MCF 10A (cell line): Measurements from ENCODE around the gene TNF. TPM values are rescaled to one million over a fixed set of nuclear protein-coding genes. Genes with fewer than 3 reads are reported as not detected.
A peak's percentile ranks its signal among the peaks of the same experiment; 100 is the strongest.

Experiments
- BruUV-seq: library from RNA; stranded (reverse); fragments of 400-500 nt; replicated peaks from 2 replicates; lab custom pipeline; 2021; lab: Mats Ljungman, UMichigan
- CTCF ChIA-PET: fragments of 300-600 bp; sonication (Branson Sonifier 250); formaldehyde crosslinking; extraction: SDS; loops from one replicate; lab custom pipeline; 2021; ENCODE audit warnings: antibody characterized with exemption, inconsistent platforms; lab: Yijun Ruan, JAX
- POLR2A ChIA-PET: fragments of 300-600, 350-650 bp; sonication (Branson Sonifier 250); formaldehyde crosslinking; extraction: SDS; loops from one replicate; lab custom pipeline; 2020; ENCODE audit warnings: antibody characterized with exemption, inconsistent platforms; lab: Yijun Ruan, JAX
- DNase-seq: peaks from one replicate; pipeline ENCODE4 v3.0.0-alpha.2; 2018; ENCODE audit not compliant: unreplicated experiment
- H3K27ac Mint-ChIP-seq: one replicate; pipeline ENCODE4 v1.8.0; 2022; ENCODE audit warnings: mild to moderate bottlenecking, low read depth, mixed read lengths; ENCODE audit not compliant: unreplicated experiment
- H3K27me3 Mint-ChIP-seq: one replicate; pipeline ENCODE4 v1.8.0; 2022; ENCODE audit warnings: mixed read lengths; ENCODE audit not compliant: insufficient read depth, unreplicated experiment
- H3K36me3 Mint-ChIP-seq: one replicate; pipeline ENCODE4 v1.8.0; 2022; ENCODE audit warnings: mild to moderate bottlenecking, moderate library complexity, mixed read lengths; ENCODE audit not compliant: insufficient read depth, unreplicated experiment
- H3K4me1 Mint-ChIP-seq: one replicate; pipeline ENCODE4 v1.8.0; 2022; ENCODE audit warnings: mixed read lengths; ENCODE audit not compliant: insufficient read depth, unreplicated experiment
- H3K4me3 Mint-ChIP-seq: one replicate; pipeline ENCODE4 v1.8.0; 2022; ENCODE audit warnings: mild to moderate bottlenecking, moderate library complexity, mixed read lengths; ENCODE audit not compliant: unreplicated experiment
- H3K9me3 Mint-ChIP-seq: one replicate; pipeline ENCODE4 v1.8.0; 2022; ENCODE audit warnings: mixed read lengths; ENCODE audit not compliant: unreplicated experiment
- intact Hi-C: fragments of 100-400 bp; cut with micrococcal nuclease; formaldehyde crosslinking; loops from 2 replicates; pipeline ENCODE4 v1.14.1; 2022
- total RNA-seq: library from RNA; stranded (reverse); gene quantifications from 2 replicates; pipeline ENCODE4 v1.2.3, GENCODE V29; 2022
- TF ChIP-seq, protein P1 (sequence below): fragments of 200-600 bp; IDR thresholded peaks from one replicate; pipeline ENCODE4 v1.8.0; 2022; ENCODE audit warnings: antibody characterized with exemption, mild to moderate bottlenecking; ENCODE audit not compliant: unreplicated experiment

TNF gene
- total RNA-seq, 1 experiment from 2014 or later = not detected

DNA sequence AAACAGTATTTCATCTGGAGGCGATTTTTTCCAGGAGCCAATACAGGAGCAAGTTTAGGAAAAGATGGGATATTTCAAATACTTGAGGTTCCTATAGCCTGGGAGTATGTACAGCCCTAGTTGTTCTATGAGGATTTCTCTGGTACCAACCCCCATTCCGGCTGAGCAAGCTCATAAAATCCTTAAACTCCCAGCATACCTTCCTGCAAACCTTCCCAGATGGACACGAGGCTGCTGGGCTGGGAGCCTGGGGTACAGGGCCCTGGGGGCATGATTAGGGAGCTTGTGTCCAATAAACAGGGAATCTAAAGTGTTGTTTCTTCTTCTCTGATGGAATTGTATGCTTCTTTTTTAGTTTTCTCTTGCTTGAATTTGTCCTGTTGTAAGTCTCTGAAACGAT is 46.6 kb downstream of the TNF start:
- Mint-ChIP-seq H3K27ac (peak overlapping the region; percentile 89), H3K27me3 (no peaks in the 10 kb centered on the region), H3K4me1 (peaks cover 17% of the 10 kb centered on the region), H3K9me3 (no peaks in the 10 kb centered on the region), H3K4me3 (peak overlapping the region; percentile 76), H3K36me3 (peaks cover 57% of the 10 kb centered on the region)
- ChIA-PET POLR2A (interaction anchor here (0.6 to 8.0 kb wide), 19 partner anchors 11 to 1788 kb away, joined by 3 to 117 read pairs (median 5); partner anchors contain the start of genes ABHD16A, BAG6, C6orf47 and CSNK2B), CTCF (interaction anchor here (0.5 to 1.6 kb wide), 4 partner anchors 24 to 679 kb away, joined by 3 to 5 read pairs (median 4); no protein-coding TSS in a partner anchor)
- BruUV-seq = no TSS peak
- intact Hi-C loops = loop anchor here (5.0 kb wide), 1 partner anchor 40 kb away; the partner anchor contains the start of genes C6orf47 and GPANK1
- TF ChIP-seq, protein P1, sequence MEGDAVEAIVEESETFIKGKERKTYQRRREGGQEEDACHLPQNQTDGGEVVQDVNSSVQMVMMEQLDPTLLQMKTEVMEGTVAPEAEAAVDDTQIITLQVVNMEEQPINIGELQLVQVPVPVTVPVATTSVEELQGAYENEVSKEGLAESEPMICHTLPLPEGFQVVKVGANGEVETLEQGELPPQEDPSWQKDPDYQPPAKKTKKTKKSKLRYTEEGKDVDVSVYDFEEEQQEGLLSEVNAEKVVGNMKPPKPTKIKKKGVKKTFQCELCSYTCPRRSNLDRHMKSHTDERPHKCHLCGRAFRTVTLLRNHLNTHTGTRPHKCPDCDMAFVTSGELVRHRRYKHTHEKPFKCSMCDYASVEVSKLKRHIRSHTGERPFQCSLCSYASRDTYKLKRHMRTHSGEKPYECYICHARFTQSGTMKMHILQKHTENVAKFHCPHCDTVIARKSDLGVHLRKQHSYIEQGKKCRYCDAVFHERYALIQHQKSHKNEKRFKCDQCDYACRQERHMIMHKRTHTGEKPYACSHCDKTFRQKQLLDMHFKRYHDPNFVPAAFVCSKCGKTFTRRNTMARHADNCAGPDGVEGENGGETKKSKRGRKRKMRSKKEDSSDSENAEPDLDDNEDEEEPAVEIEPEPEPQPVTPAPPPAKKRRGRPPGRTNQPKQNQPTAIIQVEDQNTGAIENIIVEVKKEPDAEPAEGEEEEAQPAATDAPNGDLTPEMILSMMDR = no peak
- DNase-seq = no peak

DNA sequence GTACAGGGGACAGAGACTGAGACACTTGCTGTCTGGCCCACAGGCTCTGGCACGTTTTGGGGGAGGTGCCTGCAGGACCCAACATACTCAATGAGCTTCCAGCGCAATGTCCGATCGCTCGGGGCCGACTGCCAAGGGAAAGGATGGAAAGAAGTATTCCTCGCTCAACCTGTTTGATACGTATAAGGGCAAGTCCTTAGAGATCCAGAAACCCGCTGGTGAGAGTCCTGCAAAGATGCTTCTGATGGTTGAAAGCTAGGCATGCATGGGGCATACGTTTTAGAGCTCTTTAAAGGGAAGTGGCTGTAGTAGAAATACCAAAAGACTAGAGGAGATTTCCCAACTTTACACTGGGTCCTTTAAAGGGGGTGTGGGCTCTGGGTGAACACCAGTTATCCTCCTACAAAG is 47.3 kb downstream of the TNF start:
- TF ChIP-seq, protein P1 = no peak
- H3K9me3 Mint-ChIP-seq = no peaks in the 10 kb centered on the region
- peak overlapping the region; percentile 76 for H3K4me3 Mint-ChIP-seq
- H3K27ac Mint-ChIP-seq = peak overlapping the region; percentile 89
- no peaks in the 10 kb centered on the region for H3K27me3 Mint-ChIP-seq
- CTCF ChIA-PET = interaction anchor here (1.0 to 1.6 kb wide), 2 partner anchors 25 to 31 kb away, joined by 4 to 5 read pairs; no protein-coding TSS in a partner anchor
- BruUV-seq = no TSS peak
- no peak for DNase-seq
- POLR2A ChIA-PET = interaction anchor here (1.0 to 8.0 kb wide), 14 partner anchors 11 to 222 kb away, joined by 3 to 117 read pairs (median 6); partner anchors contain the start of genes ABHD16A, BAG6, C6orf47 and CSNK2B
- intact Hi-C loops = loop anchor here (5.0 kb wide), 1 partner anchor 40 kb away; the partner anchor contains the start of genes C6orf47 and GPANK1
- H3K4me1 Mint-ChIP-seq = peaks cover 17% of the 10 kb centered on the region
- peaks cover 64% of the 10 kb centered on the region for H3K36me3 Mint-ChIP-seq

DNA sequence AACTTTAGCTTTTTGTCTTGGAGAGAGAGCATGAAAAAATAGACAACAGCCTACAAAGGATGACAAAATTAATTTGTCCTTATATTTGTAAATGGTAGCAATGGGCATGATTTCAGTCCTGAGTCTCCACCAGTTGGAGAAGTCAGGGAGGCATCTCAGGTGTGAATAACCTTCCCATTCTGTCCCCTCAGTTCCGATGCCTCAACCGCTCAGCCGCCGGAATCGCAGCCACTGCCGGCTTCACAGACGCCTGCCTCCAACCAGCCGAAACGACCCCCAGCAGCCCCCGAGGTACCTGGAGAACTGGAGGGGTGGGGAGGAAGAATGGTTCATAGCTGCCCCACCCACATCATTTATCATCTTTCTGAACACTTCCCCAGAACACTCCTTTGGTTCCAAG is 48.7 kb downstream of the TNF start:
- Mint-ChIP-seq H3K4me1 (peaks cover 17% of the 10 kb centered on the region), H3K36me3 (peaks cover 78% of the 10 kb centered on the region), H3K27me3 (no peaks in the 10 kb centered on the region), H3K9me3 (no peaks in the 10 kb centered on the region), H3K27ac (no peak overlapping the region), H3K4me3 (no peak overlapping the region)
- intact Hi-C loops = loop anchor here (5.0 kb wide), 1 partner anchor 38 kb away; the partner anchor contains the start of genes C6orf47 and GPANK1
- CTCF ChIA-PET = interaction anchor here (0.6 to 1.1 kb wide), 2 partner anchors 13 to 26 kb away, joined by 3 to 5 read pairs; no protein-coding TSS in a partner anchor
- no TSS peak for BruUV-seq
- POLR2A ChIA-PET = interaction anchor here (0.5 to 8.0 kb wide), 3 partner anchors 15 to 77 kb away, joined by 5 to 117 read pairs (median 50); partner anchors contain the start of genes BAG6 and NFKBIL1
- no peak for DNase-seq
- TF ChIP-seq, protein P1 = no peak

DNA sequence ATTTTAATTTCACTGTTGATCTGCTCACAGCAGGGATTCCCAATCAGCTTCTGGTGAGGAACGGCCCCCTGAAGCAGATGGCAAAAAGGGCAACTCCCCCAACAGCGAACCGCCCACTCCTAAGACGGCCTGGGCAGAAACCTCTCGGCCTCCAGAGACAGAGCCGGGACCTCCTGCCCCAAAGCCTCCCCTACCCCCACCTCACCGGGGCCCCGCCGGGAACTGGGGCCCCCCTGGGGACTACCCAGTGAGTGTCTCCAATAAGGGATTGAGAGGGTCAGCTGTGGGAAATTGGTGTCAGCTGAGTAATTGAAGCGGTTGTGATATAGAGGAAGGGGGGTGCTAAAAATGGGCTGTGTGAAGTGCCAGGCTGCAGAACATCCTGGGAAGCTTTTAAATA is 51.6 kb downstream of the TNF start:
- H3K4me1 Mint-ChIP-seq = peaks cover 10% of the 10 kb centered on the region
- H3K9me3 Mint-ChIP-seq = no peaks in the 10 kb centered on the region
- no peak for DNase-seq
- peaks cover 100% of the 10 kb centered on the region for H3K36me3 Mint-ChIP-seq
- no peaks in the 10 kb centered on the region for H3K27me3 Mint-ChIP-seq
- ChIA-PET POLR2A (interaction anchor here (0.7 to 8.0 kb wide), 3 partner anchors 12 to 1879 kb away, joined by 4 to 50 read pairs (median 11); partner anchors contain the start of gene BAG6), CTCF (interaction anchor here (0.7 to 1.0 kb wide), 4 partner anchors 8 to 164 kb away, joined by 3 read pairs; no protein-coding TSS in a partner anchor)
- H3K4me3 Mint-ChIP-seq = no peak overlapping the region
- intact Hi-C loops = no loop called here
- BruUV-seq = no TSS peak
- H3K27ac Mint-ChIP-seq = peak overlapping the region; percentile 60
- TF ChIP-seq, protein P1 = no peak
